Panc1 (cell line): ENCODE data around the gene PRKCA. TPM values are rescaled to one million over a fixed set of nuclear protein-coding genes. Genes with fewer than 3 reads are reported as not detected.

Experiments used
- ATAC-seq: fragments of 200-7000 bp; cut with Tn5 transposase; 2 replicates; pipeline ENCODE4 v1.9.1; 2020; ENCODE audit warnings: mild to moderate bottlenecking, moderate library complexity
- BruUV-seq: library from RNA; stranded (reverse); fragments of 400-500 nt; replicated peaks from 2 replicates; lab custom pipeline; 2021; lab: Mats Ljungman, UMichigan
- CTCF ChIA-PET: fragments of 300-600 bp; sonication (Branson Sonifier 250); formaldehyde crosslinking; loops from one replicate; lab custom pipeline; 2022; ENCODE audit warnings: antibody characterized with exemption; lab: Charles Lee
- POLR2A ChIA-PET: fragments of 300-600 bp; sonication (Branson Sonifier 250); formaldehyde crosslinking; loops from one replicate; lab custom pipeline; 2022; ENCODE audit warnings: antibody characterized with exemption; lab: Charles Lee
- DNase-seq: peaks from one replicate; pipeline ENCODE4 v3.0.0-alpha.2; 2010; ENCODE audit warnings: low read depth, low spot score
- H3K27ac ChIP-seq: 2 replicates; pipeline ENCODE4 v1.5.1; 2011; ENCODE audit warnings: mild to moderate bottlenecking, low read length, inconsistent platforms
- H3K27me3 ChIP-seq: fragments of 200-500 bp; sonication (Bioruptor generic); 2 replicates; pipeline ENCODE4 v1.6.0; 2014; ENCODE audit warnings: low read length, inconsistent platforms; ENCODE audit not compliant: control insufficient read depth, insufficient read depth
- H3K36me3 ChIP-seq: fragments of 200-500 bp; sonication (Bioruptor generic); 2 replicates; pipeline ENCODE4 v1.5.1; 2014; ENCODE audit warnings: inconsistent platforms, mild to moderate bottlenecking, low read length, moderate library complexity; ENCODE audit not compliant: control insufficient read depth, insufficient read depth
- H3K4me1 ChIP-seq: 2 replicates; pipeline ENCODE4 v1.5.1; 2011; ENCODE audit warnings: inconsistent platforms, mild to moderate bottlenecking, low read length, moderate library complexity; ENCODE audit not compliant: control insufficient read depth, insufficient read depth
- H3K4me3 ChIP-seq, 2 experiments: 2 replicates each; pipeline ENCODE4 v1.5.1; 2011 to 2012; ENCODE audit warnings: low read depth in 2 of 2, low read length in 2 of 2, mild to moderate bottlenecking in 2 of 2, inconsistent platforms in 1 of 2, moderate library complexity in 1 of 2
- H3K9me3 ChIP-seq: fragments of 200-500 bp; sonication (Bioruptor generic); 2 replicates; pipeline ENCODE4 v1.5.1; 2014; ENCODE audit warnings: low read depth, mild to moderate bottlenecking, inconsistent platforms, low read length, moderate library complexity; ENCODE audit not compliant: control insufficient read depth, insufficient read depth
- POLR2AphosphoS5 ChIP-seq: IDR thresholded peaks from 2 replicates; pipeline ENCODE4 v1.6.1; 2012; ENCODE audit warnings: mild to moderate bottlenecking, low read depth, low read length, moderate library complexity
- SIN3A ChIP-seq: IDR thresholded peaks from 2 replicates; pipeline ENCODE4 v1.6.1; 2012; ENCODE audit warnings: low read depth, mild to moderate bottlenecking, low read length, moderate library complexity, borderline replicate concordance; ENCODE audit not compliant: insufficient read depth
- TCF7L2 ChIP-seq: IDR thresholded peaks from 2 replicates; pipeline ENCODE4 v1.6.1; 2011; ENCODE audit warnings: mild to moderate bottlenecking, low read depth, low read length, inconsistent platforms
- in situ Hi-C: cut with HindIII; loops from 2 replicates; pipeline ENCODE4 v1.10.0; 2016; ENCODE audit warnings: low sequenced_read_pairs, low pct_unique_long_range_greater_than_20kb
- intact Hi-C: fragments of 100-400 bp; cut with micrococcal nuclease; formaldehyde crosslinking; loops from one replicate; pipeline ENCODE4 v1.10.0; 2022; ENCODE audit not compliant: unreplicated experiment
- total RNA-seq: library from RNA; stranded (reverse); gene quantifications from one replicate; pipeline ENCODE4 v1.2.1, GENCODE V29; 2021; ENCODE audit not compliant: unreplicated experiment
- TF ChIP-seq, protein P1 (sequence below): fragments of 450-650 bp; IDR thresholded peaks from 2 replicates; pipeline ENCODE4 v1.5.1; 2017; ENCODE audit warnings: mild to moderate bottlenecking
- TF ChIP-seq, protein P2 (sequence below), 2 experiments: IDR thresholded peaks; 2 replicates each; pipeline ENCODE4 v1.6.1; 2011 to 2012; ENCODE audit warnings: low read depth in 2 of 2, control low read depth in 1 of 2, low read length in 1 of 2, mild to moderate bottlenecking in 1 of 2, moderate library complexity in 1 of 2; ENCODE audit not compliant: insufficient read depth in 1 of 2

The PRKCA gene
- total RNA-seq, 1 experiment from 2014 or later = 53.0 TPM

DNA sequence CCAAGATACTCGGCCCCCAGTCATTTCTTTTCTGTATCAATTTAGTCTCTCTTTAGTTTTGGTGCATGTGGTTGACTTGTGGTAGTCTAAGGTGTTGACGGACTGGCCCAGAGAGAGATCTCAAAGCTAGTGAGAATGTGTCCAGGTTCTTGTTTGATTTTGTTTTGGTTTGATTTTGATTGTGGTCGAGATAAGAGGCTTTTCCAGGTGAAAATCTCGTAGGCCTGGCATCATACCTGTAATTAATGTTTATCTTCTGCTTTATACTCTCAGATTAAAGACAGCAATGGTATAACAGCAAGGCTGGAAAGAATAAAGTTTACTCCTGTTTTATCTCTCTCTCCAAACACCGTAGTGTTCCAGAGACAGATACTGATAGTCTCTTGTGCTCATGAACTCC, 360.1 kb downstream of the PRKCA start:
- ChIA-PET POLR2A (no interaction called here), CTCF (no interaction called here)
- Histone ChIP-seq H3K36me3 (no peaks in the 10 kb centered on the region), H3K4me3 (no peak overlapping the region), H3K27me3 (no peaks in the 10 kb centered on the region), H3K9me3 (no peaks in the 10 kb centered on the region), H3K27ac (no peak overlapping the region), H3K4me1 (no peaks in the 10 kb centered on the region)
- TF ChIP-seq SIN3A (no peak), POLR2AphosphoS5 (no peak)
- intact Hi-C loops = no loop called here
- BruUV-seq = no TSS peak
- DNase-seq = no peak
- in situ Hi-C loops = no loop called here
- no peak for ATAC-seq

DNA sequence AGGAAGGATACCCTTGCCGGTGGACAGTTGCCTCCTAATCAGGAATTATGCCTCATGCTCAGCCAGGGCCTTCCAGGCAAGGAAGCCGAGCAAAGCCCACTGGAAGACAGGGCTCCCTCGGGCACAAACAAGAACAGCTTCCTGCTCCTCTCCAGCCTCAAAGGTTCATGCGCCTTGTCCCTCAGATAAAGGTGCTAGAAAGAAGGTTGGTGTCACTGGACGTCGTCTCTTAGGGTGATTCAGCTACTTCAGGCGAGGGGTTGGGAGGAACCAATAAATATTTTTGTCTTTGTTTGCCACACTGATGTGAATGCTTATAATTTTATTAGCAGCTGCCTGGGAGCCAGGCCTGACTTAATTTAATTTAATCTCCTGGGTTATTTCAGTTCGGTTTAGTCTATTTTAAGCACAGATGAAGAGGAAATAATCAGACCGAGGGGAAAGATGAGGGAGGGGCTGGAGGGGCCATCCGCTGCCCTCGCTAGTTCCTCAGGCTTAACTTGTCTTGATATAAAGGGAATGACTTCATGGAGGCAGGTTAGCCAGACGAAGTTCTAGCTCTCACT, 360.7 kb downstream of the PRKCA start:
- no peaks in the 10 kb centered on the region for H3K27me3 ChIP-seq
- no peaks in the 10 kb centered on the region for H3K4me1 ChIP-seq
- TF ChIP-seq POLR2AphosphoS5 = no peak
- TF ChIP-seq TCF7L2 = no peak
- TF ChIP-seq, protein P1, sequence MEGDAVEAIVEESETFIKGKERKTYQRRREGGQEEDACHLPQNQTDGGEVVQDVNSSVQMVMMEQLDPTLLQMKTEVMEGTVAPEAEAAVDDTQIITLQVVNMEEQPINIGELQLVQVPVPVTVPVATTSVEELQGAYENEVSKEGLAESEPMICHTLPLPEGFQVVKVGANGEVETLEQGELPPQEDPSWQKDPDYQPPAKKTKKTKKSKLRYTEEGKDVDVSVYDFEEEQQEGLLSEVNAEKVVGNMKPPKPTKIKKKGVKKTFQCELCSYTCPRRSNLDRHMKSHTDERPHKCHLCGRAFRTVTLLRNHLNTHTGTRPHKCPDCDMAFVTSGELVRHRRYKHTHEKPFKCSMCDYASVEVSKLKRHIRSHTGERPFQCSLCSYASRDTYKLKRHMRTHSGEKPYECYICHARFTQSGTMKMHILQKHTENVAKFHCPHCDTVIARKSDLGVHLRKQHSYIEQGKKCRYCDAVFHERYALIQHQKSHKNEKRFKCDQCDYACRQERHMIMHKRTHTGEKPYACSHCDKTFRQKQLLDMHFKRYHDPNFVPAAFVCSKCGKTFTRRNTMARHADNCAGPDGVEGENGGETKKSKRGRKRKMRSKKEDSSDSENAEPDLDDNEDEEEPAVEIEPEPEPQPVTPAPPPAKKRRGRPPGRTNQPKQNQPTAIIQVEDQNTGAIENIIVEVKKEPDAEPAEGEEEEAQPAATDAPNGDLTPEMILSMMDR = no peak
- TF ChIP-seq, protein P2, sequence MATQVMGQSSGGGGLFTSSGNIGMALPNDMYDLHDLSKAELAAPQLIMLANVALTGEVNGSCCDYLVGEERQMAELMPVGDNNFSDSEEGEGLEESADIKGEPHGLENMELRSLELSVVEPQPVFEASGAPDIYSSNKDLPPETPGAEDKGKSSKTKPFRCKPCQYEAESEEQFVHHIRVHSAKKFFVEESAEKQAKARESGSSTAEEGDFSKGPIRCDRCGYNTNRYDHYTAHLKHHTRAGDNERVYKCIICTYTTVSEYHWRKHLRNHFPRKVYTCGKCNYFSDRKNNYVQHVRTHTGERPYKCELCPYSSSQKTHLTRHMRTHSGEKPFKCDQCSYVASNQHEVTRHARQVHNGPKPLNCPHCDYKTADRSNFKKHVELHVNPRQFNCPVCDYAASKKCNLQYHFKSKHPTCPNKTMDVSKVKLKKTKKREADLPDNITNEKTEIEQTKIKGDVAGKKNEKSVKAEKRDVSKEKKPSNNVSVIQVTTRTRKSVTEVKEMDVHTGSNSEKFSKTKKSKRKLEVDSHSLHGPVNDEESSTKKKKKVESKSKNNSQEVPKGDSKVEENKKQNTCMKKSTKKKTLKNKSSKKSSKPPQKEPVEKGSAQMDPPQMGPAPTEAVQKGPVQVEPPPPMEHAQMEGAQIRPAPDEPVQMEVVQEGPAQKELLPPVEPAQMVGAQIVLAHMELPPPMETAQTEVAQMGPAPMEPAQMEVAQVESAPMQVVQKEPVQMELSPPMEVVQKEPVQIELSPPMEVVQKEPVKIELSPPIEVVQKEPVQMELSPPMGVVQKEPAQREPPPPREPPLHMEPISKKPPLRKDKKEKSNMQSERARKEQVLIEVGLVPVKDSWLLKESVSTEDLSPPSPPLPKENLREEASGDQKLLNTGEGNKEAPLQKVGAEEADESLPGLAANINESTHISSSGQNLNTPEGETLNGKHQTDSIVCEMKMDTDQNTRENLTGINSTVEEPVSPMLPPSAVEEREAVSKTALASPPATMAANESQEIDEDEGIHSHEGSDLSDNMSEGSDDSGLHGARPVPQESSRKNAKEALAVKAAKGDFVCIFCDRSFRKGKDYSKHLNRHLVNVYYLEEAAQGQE (IDR thresholded peaks at IDR 0.05; ENCODE audit: insufficient read depth in 1 of 2, low read depth in 2 of 2, low read length in 1 of 2) = no peak
- TF ChIP-seq SIN3A = no peak
- no peaks in the 10 kb centered on the region for H3K9me3 ChIP-seq
- no peak overlapping the region for H3K4me3 ChIP-seq
- no TSS peak for BruUV-seq
- no peak for ATAC-seq
- no peaks in the 10 kb centered on the region for H3K36me3 ChIP-seq
- intact Hi-C loops = no loop called here
- no peak for DNase-seq
- in situ Hi-C loops = no loop called here
- ChIA-PET CTCF (no interaction called here), POLR2A (no interaction called here)
- no peak overlapping the region for H3K27ac ChIP-seq

DNA sequence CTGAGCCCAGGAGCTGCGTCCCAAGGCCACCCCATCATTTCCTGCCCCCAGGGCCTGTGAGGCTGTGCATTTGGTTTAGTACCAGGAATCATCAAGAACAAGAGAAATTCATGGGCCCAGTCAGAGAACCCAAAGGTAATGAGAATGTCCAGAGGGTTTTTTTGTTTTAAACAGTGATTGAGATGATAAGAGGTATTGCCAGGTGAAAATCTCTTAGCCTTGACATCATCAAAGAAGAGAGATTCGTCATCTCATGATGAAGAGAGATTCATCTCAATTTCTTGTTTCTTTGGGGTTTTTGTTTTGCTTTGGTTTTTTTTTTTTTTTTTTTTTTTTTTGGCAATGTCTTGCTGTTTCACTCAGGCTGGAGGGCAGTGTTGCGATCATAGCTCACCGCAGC, 361.9 kb downstream of the PRKCA start:
- TF ChIP-seq TCF7L2 = no peak
- TF ChIP-seq SIN3A = no peak
- TF ChIP-seq, protein P1 = no peak
- no peak for TF ChIP-seq POLR2AphosphoS5
- TF ChIP-seq, protein P2 (IDR thresholded peaks at IDR 0.05; ENCODE audit: insufficient read depth in 1 of 2, low read depth in 2 of 2, low read length in 1 of 2) = no peak
- ATAC-seq (no peak), DNase-seq (no peak)
- H3K27ac ChIP-seq = no peak overlapping the region
- H3K36me3 ChIP-seq = no peaks in the 10 kb centered on the region
- no peak overlapping the region for H3K4me3 ChIP-seq
- no TSS peak for BruUV-seq
- CTCF ChIA-PET = no interaction called here
- no peaks in the 10 kb centered on the region for H3K27me3 ChIP-seq
- POLR2A ChIA-PET = no interaction called here
- H3K9me3 ChIP-seq = no peaks in the 10 kb centered on the region
- intact Hi-C loops (no loop called here), in situ Hi-C loops (no loop called here)
- no peaks in the 10 kb centered on the region for H3K4me1 ChIP-seq
